IMR-90 (cell line): Measurements from ENCODE around the gene SLC47A2.

Source experiments
- BHLHE40 ChIP-seq: fragments of 150-350 bp; IDR thresholded peaks from 2 replicates; pipeline ENCODE4 v1.6.1; 2016; ENCODE audit warnings: mild to moderate bottlenecking, low read depth, low read length
- CEBPB ChIP-seq: IDR thresholded peaks from 2 replicates; pipeline ENCODE4 v1.6.1; 2012; ENCODE audit warnings: low read depth, low read length, improper control_type of control experiment
- CHD1 ChIP-seq: IDR thresholded peaks from 2 replicates; pipeline ENCODE4 v1.6.1; 2012; ENCODE audit warnings: low read depth, low read length, improper control_type of control experiment
- FOS ChIP-seq: fragments of 150-350 bp; IDR thresholded peaks from 2 replicates; pipeline ENCODE4 v1.6.1; 2016; ENCODE audit warnings: low read depth, low read length
- MAZ ChIP-seq: IDR thresholded peaks from 2 replicates; pipeline ENCODE4 v1.6.1; 2012; ENCODE audit warnings: low read depth, mild to moderate bottlenecking, low read length, improper control_type of control experiment, moderate library complexity, borderline replicate concordance
- MXI1 ChIP-seq: IDR thresholded peaks from 2 replicates; pipeline ENCODE4 v1.6.1; 2012; ENCODE audit warnings: low read depth, mild to moderate bottlenecking, low read length, moderate library complexity, borderline replicate concordance
- POLR2A ChIP-seq: IDR thresholded peaks from 2 replicates; pipeline ENCODE4 v1.6.1; 2012; ENCODE audit warnings: mild to moderate bottlenecking, low read depth, low read length
- RAD21 ChIP-seq: IDR thresholded peaks from 2 replicates; pipeline ENCODE4 v1.6.1; 2012; ENCODE audit warnings: low read length, improper control_type of control experiment
- RCOR1 ChIP-seq: IDR thresholded peaks from 2 replicates; pipeline ENCODE4 v1.6.1; 2012; ENCODE audit warnings: mild to moderate bottlenecking, low read length, improper control_type of control experiment; ENCODE audit not compliant: insufficient replicate concordance
- RFX5 ChIP-seq: IDR thresholded peaks from 2 replicates; pipeline ENCODE4 v1.8.0; 2012; ENCODE audit warnings: low read depth, mild to moderate bottlenecking, low read length, moderate library complexity
- SMC3 ChIP-seq: fragments of 150-350 bp; IDR thresholded peaks from 2 replicates; pipeline ENCODE4 v1.6.1; 2016; ENCODE audit warnings: low read depth, mild to moderate bottlenecking, antibody characterized with exemption, low read length, moderate library complexity
- TF ChIP-seq, protein P1 (sequence below): conservative IDR thresholded peaks from 2 replicates; pipeline ENCODE4 v1.5.1; 2012; ENCODE audit warnings: mild to moderate bottlenecking, low read depth, low read length, improper control_type of control experiment
- TF ChIP-seq, protein P2 (sequence below): fragments of 150-350 bp; IDR thresholded peaks from 2 replicates; pipeline ENCODE4 v1.6.1; 2017; ENCODE audit warnings: mild to moderate bottlenecking, antibody characterized with exemption, low read length, low read depth

- no peak for TF ChIP-seq RCOR1
- no peak for TF ChIP-seq POLR2A
- TF ChIP-seq, protein P1, sequence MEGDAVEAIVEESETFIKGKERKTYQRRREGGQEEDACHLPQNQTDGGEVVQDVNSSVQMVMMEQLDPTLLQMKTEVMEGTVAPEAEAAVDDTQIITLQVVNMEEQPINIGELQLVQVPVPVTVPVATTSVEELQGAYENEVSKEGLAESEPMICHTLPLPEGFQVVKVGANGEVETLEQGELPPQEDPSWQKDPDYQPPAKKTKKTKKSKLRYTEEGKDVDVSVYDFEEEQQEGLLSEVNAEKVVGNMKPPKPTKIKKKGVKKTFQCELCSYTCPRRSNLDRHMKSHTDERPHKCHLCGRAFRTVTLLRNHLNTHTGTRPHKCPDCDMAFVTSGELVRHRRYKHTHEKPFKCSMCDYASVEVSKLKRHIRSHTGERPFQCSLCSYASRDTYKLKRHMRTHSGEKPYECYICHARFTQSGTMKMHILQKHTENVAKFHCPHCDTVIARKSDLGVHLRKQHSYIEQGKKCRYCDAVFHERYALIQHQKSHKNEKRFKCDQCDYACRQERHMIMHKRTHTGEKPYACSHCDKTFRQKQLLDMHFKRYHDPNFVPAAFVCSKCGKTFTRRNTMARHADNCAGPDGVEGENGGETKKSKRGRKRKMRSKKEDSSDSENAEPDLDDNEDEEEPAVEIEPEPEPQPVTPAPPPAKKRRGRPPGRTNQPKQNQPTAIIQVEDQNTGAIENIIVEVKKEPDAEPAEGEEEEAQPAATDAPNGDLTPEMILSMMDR: no peak
- TF ChIP-seq RAD21: no peak
- no peak for TF ChIP-seq CHD1
- TF ChIP-seq SMC3: no peak
- no peak for TF ChIP-seq RFX5
- TF ChIP-seq FOS: no peak
- TF ChIP-seq MAZ: no peak
- TF ChIP-seq, protein P2, sequence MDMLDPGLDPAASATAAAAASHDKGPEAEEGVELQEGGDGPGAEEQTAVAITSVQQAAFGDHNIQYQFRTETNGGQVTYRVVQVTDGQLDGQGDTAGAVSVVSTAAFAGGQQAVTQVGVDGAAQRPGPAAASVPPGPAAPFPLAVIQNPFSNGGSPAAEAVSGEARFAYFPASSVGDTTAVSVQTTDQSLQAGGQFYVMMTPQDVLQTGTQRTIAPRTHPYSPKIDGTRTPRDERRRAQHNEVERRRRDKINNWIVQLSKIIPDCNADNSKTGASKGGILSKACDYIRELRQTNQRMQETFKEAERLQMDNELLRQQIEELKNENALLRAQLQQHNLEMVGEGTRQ: no peak
- no peak for TF ChIP-seq BHLHE40
- TF ChIP-seq MXI1: no peak
- no peak for TF ChIP-seq CEBPB
Observed at GRCh38 chr17:19739241-19740201, 23.1 kb upstream of the SLC47A2 start.
